ENCODE data around the gene TCF7.
"Not testable (repeated sequence)": the region's sequence is repeated elsewhere in the genome, so short reads cannot be mapped to it uniquely, and the experiment has no call there.

TCF7 gene

DNA sequence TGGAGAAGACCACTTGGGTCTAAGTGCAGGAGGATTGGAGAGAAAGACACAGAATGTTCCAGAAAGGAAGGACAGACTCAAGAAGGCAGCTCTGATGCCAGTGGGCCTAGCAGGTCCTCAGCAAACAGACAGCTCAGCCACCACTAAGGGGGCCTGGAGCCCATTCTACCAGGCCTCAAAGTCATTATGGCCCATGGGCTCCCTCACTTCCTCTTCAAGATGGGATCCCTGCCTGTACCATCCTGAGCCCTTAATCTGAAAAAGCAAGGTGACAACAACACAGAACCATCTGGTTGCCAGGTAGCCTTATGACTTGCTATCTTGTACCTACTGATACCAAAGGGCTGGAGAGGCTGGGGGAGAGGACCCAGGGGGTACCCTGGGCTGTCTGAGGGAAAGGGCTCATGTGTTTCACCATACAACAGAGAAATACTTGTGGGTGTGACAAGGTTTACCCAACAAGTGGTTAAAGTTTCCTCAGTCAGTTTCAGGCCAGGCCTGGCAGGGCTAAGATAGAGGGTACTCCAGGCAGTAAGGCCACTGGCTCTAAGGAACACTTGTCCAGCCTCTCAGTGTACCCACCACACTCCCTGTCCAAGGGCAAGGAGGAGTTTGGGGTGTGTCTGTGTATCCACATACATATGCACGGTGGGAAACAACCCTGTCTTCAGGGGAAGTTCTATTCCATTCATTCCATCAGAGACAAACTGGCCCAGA is 30.7 kb downstream of the TCF7 start:
- H3K4me3 ChIP-seq (ENCODE audit: low read depth, low read length): no peak overlapping the region
- no peak overlapping the region for H3K9ac ChIP-seq (ENCODE audit: low read depth, low read length)
- H3K36me3 ChIP-seq (ENCODE audit: control insufficient read depth, insufficient read depth, low read length): peaks cover 29% of the 10 kb centered on the region

DNA sequence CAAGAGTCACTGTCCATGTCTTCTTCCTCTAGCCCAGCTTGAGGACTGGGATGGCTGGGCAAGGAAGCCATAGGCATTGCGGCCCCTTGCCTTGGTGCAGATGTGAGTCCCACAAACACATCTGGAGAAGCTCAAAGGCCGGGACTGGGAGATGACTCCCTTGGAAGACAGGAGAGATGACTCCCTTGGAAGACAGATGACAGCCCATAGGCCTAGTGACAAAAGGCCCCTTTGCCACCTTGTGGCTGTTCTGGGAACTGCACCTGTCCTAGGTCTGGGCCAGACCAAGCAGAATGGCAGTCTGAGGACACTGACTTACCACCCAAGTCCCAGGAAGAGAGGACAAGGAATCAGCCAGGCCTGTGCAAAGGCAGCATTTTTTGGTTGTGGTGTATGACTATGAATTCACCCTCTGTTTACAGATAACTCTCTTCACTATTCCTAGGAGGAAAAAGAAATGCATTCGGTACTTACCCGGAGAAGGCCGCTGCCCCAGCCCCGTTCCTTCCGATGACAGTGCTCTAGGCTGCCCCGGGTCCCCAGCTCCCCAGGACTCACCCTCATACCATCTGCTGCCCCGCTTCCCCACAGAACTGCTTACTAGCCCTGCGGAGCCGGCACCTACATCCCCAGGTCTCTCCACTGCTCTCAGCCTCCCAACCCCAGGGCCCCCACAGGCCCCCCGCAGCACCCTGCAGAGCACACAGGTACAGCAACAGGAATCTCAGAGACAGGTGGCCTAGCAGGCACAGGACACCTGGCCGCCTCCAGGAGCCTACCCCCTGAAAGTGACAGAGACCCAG is 31.5 kb downstream of the TCF7 start:
- peaks cover 25% of the 10 kb centered on the region for H3K36me3 ChIP-seq (ENCODE audit: control insufficient read depth, insufficient read depth, low read length)
- no peak overlapping the region for H3K4me3 ChIP-seq (ENCODE audit: low read depth, low read length)
- no peaks in the 10 kb centered on the region for H3K9me3 ChIP-seq (ENCODE audit: control insufficient read depth, insufficient read depth, low read length)
- H3K9ac ChIP-seq (ENCODE audit: low read depth, low read length): no peak overlapping the region
- H3K27me3 ChIP-seq (ENCODE audit: control insufficient read depth, insufficient read depth, low read length): no peaks in the 10 kb centered on the region
- H3K4me1 ChIP-seq (ENCODE audit: control insufficient read depth, insufficient read depth, low read length): no peaks in the 10 kb centered on the region

More for the DNA sequence above, 30.7 kb downstream of the TCF7 start:
- no peaks in the 10 kb centered on the region for H3K27me3 ChIP-seq (ENCODE audit: control insufficient read depth, insufficient read depth, low read length)
- H3K9me3 ChIP-seq (ENCODE audit: control insufficient read depth, insufficient read depth, low read length): no peaks in the 10 kb centered on the region
- no peaks in the 10 kb centered on the region for H3K4me1 ChIP-seq (ENCODE audit: control insufficient read depth, insufficient read depth, low read length)

DNA sequence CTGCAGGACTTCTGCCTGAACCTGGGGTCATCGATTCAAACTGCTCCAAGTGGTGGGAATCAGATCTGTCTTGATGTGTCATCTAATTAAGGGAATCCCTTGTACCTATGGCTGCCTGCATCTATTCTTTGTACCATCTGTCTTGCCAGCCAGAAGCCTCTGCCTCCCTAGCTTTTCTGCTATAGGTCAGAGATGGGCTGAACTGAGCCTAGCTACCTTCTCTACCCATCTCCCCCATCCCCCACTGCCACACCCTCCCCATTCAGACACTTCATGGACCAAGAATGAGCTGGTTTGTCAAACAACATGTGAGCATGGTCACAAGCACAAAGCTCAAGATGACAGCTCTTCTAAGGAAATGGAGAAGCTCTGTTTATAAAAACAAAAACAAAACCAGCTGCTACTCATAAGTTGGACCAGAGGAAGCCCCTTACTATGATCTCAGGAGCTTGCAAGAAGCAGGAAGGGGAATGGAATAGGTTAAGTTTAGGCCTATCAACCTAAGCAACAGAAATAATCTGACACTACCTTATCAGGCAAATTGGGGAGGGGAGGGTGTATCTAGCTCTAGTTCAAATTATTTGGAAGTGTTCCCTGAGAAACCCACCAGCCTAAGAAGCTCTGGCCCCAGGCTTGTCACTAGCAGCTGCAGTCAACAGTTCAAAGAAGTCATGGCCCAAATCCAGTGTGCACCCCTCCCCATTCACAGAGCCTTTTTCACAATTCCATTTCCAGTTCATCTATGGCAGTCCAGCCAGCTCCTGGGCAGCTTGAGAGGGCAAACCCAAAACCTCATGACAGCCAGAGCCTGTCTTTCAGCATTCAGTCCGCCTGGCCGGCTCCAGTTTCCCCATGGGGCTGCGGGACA is 32.4 kb downstream of the TCF7 start:
- Histone ChIP-seq H3K4me1 (ENCODE audit: control insufficient read depth, insufficient read depth, low read length) (no peaks in the 10 kb centered on the region), H3K36me3 (ENCODE audit: control insufficient read depth, insufficient read depth, low read length) (peaks cover 25% of the 10 kb centered on the region)

DNA sequence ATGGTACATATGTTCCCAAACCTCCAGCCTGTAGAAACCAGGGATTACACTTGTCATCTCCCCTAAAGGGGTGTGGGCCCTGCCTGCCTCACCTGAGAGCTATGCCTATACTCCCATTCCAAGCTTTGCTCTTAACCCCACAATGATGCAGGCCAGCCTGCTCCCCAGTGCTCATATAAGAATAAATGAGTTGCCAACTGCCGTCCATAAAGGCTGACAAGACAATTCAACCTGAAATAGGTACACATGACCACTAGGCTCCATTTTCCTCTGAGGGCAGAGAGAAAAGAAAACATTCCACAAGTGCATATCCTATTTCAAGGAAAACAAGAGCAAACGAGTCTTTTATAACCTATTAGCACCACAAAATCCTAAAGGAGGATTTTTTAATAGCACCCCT is 33.8 kb downstream of the TCF7 start:
- H3K9ac ChIP-seq (ENCODE audit: low read depth, low read length): no peak overlapping the region
- peaks cover 17% of the 10 kb centered on the region for H3K36me3 ChIP-seq (ENCODE audit: control insufficient read depth, insufficient read depth, low read length)
- no peak overlapping the region for H3K4me3 ChIP-seq (ENCODE audit: low read depth, low read length)
- no peaks in the 10 kb centered on the region for H3K27me3 ChIP-seq (ENCODE audit: control insufficient read depth, insufficient read depth, low read length)
- no peaks in the 10 kb centered on the region for H3K9me3 ChIP-seq (ENCODE audit: control insufficient read depth, insufficient read depth, low read length)
- H3K4me1 ChIP-seq (ENCODE audit: control insufficient read depth, insufficient read depth, low read length): no peaks in the 10 kb centered on the region

More for the DNA sequence above, 32.4 kb downstream of the TCF7 start:
- Histone ChIP-seq H3K9ac (ENCODE audit: low read depth, low read length) (no peak overlapping the region), H3K9me3 (ENCODE audit: control insufficient read depth, insufficient read depth, low read length) (no peaks in the 10 kb centered on the region), H3K27me3 (ENCODE audit: control insufficient read depth, insufficient read depth, low read length) (no peaks in the 10 kb centered on the region), H3K4me3 (ENCODE audit: low read depth, low read length) (no peak overlapping the region)

DNA sequence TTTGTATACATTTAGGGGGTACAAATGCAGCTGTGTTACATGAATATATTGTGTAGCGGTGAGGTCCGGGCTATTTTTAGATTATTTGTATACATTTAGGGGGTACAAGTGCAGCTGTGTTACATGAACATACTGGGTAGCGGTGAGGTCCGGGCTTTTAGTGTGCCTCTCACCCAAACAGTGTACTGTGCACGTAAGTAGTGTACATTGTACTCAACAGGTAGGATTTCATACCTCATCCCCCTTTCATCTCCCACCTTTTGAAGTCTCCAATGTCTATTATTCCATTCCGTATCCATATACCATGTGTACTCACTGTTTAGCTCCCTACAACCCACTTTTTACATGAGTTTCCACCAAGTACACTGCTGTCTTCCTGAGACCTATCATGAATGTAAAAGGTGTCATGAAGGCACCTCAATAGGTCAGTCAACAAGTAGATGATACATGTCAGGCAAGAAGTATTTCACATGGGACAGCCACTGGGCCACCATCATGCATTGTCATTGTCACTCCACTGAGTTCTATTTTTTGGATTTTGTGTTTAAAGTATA is 34.6 kb downstream of the TCF7 start:
- Histone ChIP-seq H3K9ac (ENCODE audit: low read depth, low read length) (no peak overlapping the region), H3K36me3 (ENCODE audit: control insufficient read depth, insufficient read depth, low read length) (peaks cover 14% of the 10 kb centered on the region)

DNA sequence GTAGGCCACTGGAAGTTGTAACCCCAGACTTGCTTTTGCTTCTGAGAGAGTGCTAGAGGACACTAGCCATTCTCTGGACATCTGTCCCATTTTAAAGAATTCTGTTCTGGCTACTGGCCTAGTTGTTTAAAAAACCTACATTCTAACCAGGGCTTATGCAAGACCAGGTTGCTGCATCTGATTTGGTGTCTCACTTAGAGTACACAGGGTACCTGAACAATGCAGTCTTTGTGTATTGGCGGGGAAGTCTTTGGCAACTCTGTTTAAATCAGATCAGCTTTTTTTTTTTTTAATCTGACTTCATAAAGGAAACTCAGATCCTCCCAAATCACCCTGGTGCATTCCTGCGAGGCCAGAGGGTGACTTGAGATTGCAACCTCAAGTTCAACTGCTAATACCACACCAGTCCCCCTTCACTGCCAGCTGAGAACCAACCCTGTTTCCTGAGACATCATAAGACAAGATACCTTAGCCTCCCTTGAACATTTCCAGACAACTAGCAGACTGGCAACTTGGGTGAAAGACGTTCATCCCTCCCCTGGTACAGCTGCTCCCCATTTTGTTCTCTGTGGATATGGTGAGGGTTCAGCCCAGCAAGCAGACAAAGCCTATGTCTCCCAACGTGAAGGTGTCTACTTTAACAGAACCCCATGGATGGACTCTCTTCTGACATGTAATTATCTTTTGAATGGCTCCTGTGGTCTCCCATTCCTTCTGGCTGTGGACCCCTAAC is 35.3 kb downstream of the TCF7 start:
- Histone ChIP-seq H3K9ac (ENCODE audit: low read depth, low read length) (no peak overlapping the region), H3K4me1 (ENCODE audit: control insufficient read depth, insufficient read depth, low read length) (no peaks in the 10 kb centered on the region), H3K9me3 (ENCODE audit: control insufficient read depth, insufficient read depth, low read length) (no peaks in the 10 kb centered on the region), H3K4me3 (ENCODE audit: low read depth, low read length) (no peak overlapping the region), H3K27me3 (ENCODE audit: control insufficient read depth, insufficient read depth, low read length) (no peaks in the 10 kb centered on the region), H3K36me3 (ENCODE audit: control insufficient read depth, insufficient read depth, low read length) (peaks cover 12% of the 10 kb centered on the region)

More for the DNA sequence above, 34.6 kb downstream of the TCF7 start:
- no peak overlapping the region for H3K4me3 ChIP-seq (ENCODE audit: low read depth, low read length)
- no peaks in the 10 kb centered on the region for H3K27me3 ChIP-seq (ENCODE audit: control insufficient read depth, insufficient read depth, low read length)
- H3K9me3 ChIP-seq (ENCODE audit: control insufficient read depth, insufficient read depth, low read length): no peaks in the 10 kb centered on the region
- no peaks in the 10 kb centered on the region for H3K4me1 ChIP-seq (ENCODE audit: control insufficient read depth, insufficient read depth, low read length)

DNA sequence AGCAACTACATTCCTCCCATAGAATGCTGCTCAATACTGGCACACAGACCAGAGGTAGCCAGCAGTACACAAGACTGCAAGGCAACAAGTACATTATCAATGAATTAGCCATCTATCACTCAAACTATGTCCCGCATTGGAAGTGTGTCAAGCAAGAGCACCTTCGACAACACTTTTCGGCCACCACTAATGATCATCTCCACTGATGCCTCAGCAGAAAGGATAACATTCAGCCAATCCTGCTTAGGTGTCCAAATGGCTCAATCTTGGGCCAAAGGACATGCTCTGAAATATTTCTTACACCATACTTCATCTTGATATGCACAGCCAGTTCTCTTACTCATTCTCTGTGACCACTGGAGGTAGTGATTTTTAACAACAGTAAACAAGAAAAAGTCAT is 37.2 kb downstream of the TCF7 start:
- Histone ChIP-seq H3K36me3 (ENCODE audit: control insufficient read depth, insufficient read depth, low read length) (peaks cover 6% of the 10 kb centered on the region), H3K4me3 (ENCODE audit: low read depth, low read length) (no peak overlapping the region), H3K9me3 (ENCODE audit: control insufficient read depth, insufficient read depth, low read length) (no peaks in the 10 kb centered on the region), H3K27me3 (ENCODE audit: control insufficient read depth, insufficient read depth, low read length) (no peaks in the 10 kb centered on the region), H3K4me1 (ENCODE audit: control insufficient read depth, insufficient read depth, low read length) (no peaks in the 10 kb centered on the region), H3K9ac (ENCODE audit: low read depth, low read length) (no peak overlapping the region)

DNA sequence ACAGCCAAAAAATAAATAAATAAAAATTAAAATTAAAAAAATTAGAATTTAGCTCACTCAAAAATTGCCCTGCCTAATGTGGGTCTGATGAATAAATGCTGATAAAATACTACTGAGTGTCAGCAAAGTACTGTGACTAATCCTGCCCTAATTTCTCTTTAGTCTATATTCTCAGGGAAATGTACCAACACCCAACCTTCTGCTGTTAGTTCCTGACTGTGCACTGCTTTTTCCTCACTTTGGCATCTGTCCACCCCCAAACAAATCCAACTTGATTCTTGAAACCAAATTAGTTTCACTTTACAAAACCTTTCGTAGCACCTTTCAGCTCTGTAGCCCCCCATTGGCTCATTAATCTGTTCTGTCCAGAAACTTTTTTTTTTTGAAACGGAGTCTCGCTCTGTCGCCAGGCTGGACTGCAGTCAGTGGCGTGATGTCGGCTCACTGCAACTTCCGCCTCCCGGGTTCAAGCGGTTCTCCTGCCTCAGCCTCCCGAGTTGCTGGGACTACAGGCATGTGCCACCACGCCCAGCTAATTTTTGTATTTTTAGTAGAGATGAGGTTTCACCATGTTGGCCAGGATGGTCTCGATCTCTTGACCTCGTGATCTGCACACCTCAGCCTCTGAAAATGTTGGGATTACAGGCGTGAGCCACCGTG is 37.8 kb downstream of the TCF7 start:
- not testable (repeated sequence) for H3K9ac ChIP-seq (ENCODE audit: low read depth, low read length); H3K4me1 ChIP-seq (ENCODE audit: control insufficient read depth, insufficient read depth, low read length); H3K9me3 ChIP-seq (ENCODE audit: control insufficient read depth, insufficient read depth, low read length); H3K27me3 ChIP-seq (ENCODE audit: control insufficient read depth, insufficient read depth, low read length); H3K4me3 ChIP-seq (ENCODE audit: low read depth, low read length); H3K36me3 ChIP-seq (ENCODE audit: control insufficient read depth, insufficient read depth, low read length)

DNA sequence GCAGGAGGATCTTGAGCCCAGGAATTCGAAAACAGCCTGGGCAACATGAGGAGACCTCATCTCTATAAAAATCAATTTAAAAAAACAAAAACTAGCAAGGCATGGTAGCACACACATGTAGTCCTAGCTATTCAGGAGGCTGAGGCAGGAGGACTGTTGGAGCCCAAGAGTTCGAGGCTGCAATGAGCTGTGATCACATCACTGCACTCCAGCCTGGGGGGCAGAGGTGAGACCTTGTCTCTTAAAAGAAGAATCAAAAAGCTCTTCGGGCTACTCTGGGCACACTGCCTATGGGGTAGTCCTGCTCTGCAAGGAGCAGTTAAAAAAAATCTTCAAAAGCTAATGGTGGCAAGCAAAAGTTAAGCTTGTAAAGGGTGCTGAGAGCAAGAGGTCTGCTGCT is 38.8 kb downstream of the TCF7 start:
- peaks cover 10% of the 10 kb centered on the region for H3K36me3 ChIP-seq (ENCODE audit: control insufficient read depth, insufficient read depth, low read length)
- H3K9ac ChIP-seq (ENCODE audit: low read depth, low read length): no peak overlapping the region
- H3K9me3 ChIP-seq (ENCODE audit: control insufficient read depth, insufficient read depth, low read length): no peaks in the 10 kb centered on the region
- H3K27me3 ChIP-seq (ENCODE audit: control insufficient read depth, insufficient read depth, low read length): no peaks in the 10 kb centered on the region
- no peak overlapping the region for H3K4me3 ChIP-seq (ENCODE audit: low read depth, low read length)
- no peaks in the 10 kb centered on the region for H3K4me1 ChIP-seq (ENCODE audit: control insufficient read depth, insufficient read depth, low read length)

DNA sequence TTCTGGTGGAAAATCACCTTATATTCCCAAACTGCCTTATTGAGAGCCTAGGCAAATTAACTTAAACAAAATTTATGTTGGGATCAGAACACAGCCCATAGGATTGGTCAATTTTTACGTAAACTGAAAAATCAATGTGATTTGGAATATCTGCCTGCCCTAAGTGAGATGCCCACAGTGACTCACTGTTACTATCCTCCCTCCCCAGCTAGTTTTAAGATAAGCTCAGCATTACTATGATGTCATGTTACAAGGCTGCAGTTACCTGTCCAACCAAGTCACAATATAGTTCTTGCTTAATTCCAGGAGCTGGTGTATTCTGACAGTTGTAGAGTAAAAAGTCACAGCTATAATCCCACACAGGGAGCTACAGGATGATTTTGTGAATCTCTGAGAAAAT is 39.2 kb downstream of the TCF7 start:
- no peaks in the 10 kb centered on the region for H3K4me1 ChIP-seq (ENCODE audit: control insufficient read depth, insufficient read depth, low read length)
- no peaks in the 10 kb centered on the region for H3K9me3 ChIP-seq (ENCODE audit: control insufficient read depth, insufficient read depth, low read length)
- H3K27me3 ChIP-seq (ENCODE audit: control insufficient read depth, insufficient read depth, low read length): no peaks in the 10 kb centered on the region
- H3K9ac ChIP-seq (ENCODE audit: low read depth, low read length): no peak overlapping the region
- peaks cover 12% of the 10 kb centered on the region for H3K36me3 ChIP-seq (ENCODE audit: control insufficient read depth, insufficient read depth, low read length)
- H3K4me3 ChIP-seq (ENCODE audit: low read depth, low read length): no peak overlapping the region

Measured in iPS-15b (cell line).